Measurements from ENCODE around the gene ADD3. TPM values are rescaled to one million over a fixed set of nuclear protein-coding genes. Genes with fewer than 3 reads are reported as not detected.
"Not testable (repeated sequence)": the region's sequence is repeated elsewhere in the genome, so short reads cannot be mapped to it uniquely, and the experiment has no call there.

The ADD3 gene
- polyA plus RNA-seq, 1 experiment, result 192 TPM

- no peak for TF ChIP-seq CTCF (IDR thresholded peaks at IDR 0.05; ENCODE audit: low read depth, low read length)
- no peak for DNase-seq (ENCODE audit: low read depth, low spot score)
- H3K27me3 ChIP-seq (ENCODE audit: control insufficient read depth, insufficient read depth, low read length), result no peaks in the 10 kb centered on the region
- ChIA-PET POLR2A (interaction anchor here (1.0 kb wide), 1 partner anchor 26 kb away, joined by 4 read pairs; no protein-coding TSS in a partner anchor), CTCF (interaction anchor here (1.5 kb wide), 1 partner anchor 164 kb away, joined by 3 read pairs; no protein-coding TSS in a partner anchor)
- no peak overlapping the region for H3K27ac ChIP-seq (ENCODE audit: low read depth, low read length)
- no peak overlapping the region for H3K4me3 ChIP-seq (ENCODE audit: low read depth, low read length)
- H3K9me3 ChIP-seq (ENCODE audit: control insufficient read depth, insufficient read depth, low read length), result peaks cover 14% of the 10 kb centered on the region
Measured at GRCh38 chr10:110048781-110049180, 41.0 kb downstream of the ADD3 start.

- ChIA-PET POLR2A (interaction anchor here (1.0 kb wide), 1 partner anchor 25 kb away, joined by 4 read pairs; no protein-coding TSS in a partner anchor), CTCF (interaction anchor here (0.7 to 1.5 kb wide), 2 partner anchors 140 to 166 kb away, joined by 3 to 5 read pairs; no protein-coding TSS in a partner anchor)
- DNase-seq (ENCODE audit: low read depth, low spot score); H3K27me3 ChIP-seq (ENCODE audit: control insufficient read depth, insufficient read depth, low read length); H3K27ac ChIP-seq (ENCODE audit: low read depth, low read length); H3K4me3 ChIP-seq (ENCODE audit: low read depth, low read length): not testable (repeated sequence)
- H3K9me3 ChIP-seq (ENCODE audit: control insufficient read depth, insufficient read depth, low read length), result peaks cover 14% of the 10 kb centered on the region
Measured at GRCh38 chr10:110049889-110050591, 42.3 kb downstream of the ADD3 start.

- no peaks in the 10 kb centered on the region for H3K27me3 ChIP-seq (ENCODE audit: control insufficient read depth, insufficient read depth, low read length)
- ChIA-PET POLR2A (no interaction called here), CTCF (interaction anchor here (2.8 kb wide), 1 partner anchor 167 kb away, joined by 11 read pairs; no protein-coding TSS in a partner anchor)
- H3K27ac ChIP-seq (ENCODE audit: low read depth, low read length), result no peak overlapping the region
- no peak for DNase-seq (ENCODE audit: low read depth, low spot score)
- TF ChIP-seq CTCF (IDR thresholded peaks at IDR 0.05; ENCODE audit: low read depth, low read length), result no peak
- peaks cover 14% of the 10 kb centered on the region for H3K9me3 ChIP-seq (ENCODE audit: control insufficient read depth, insufficient read depth, low read length)
- no peak overlapping the region for H3K4me3 ChIP-seq (ENCODE audit: low read depth, low read length)
Measured at GRCh38 chr10:110051487-110051886, 43.7 kb downstream of the ADD3 start.

DNA sequence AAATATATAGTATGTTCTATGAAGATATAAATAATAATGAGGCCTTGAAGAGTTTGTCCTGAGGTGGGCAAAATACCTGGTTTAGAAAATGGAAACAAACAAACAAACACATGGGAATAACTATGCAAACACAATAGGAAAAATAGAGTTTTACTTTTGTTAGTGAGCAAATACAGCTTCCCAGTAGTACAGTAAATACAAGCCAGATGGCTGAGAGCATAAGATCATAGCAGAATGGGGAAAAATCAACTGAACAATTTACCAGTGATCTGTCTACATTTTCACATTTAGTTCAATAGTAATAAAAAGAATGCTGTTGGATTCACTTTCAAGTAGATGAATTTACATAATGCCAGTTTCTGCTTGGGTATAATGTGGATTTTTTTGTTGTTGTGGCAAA lies 45.1 kb downstream of the ADD3 start:
- Histone ChIP-seq H3K9me3 (ENCODE audit: control insufficient read depth, insufficient read depth, low read length) (peaks cover 12% of the 10 kb centered on the region), H3K4me3 (ENCODE audit: low read depth, low read length) (no peak overlapping the region), H3K27me3 (ENCODE audit: control insufficient read depth, insufficient read depth, low read length) (no peaks in the 10 kb centered on the region), H3K27ac (ENCODE audit: low read depth, low read length) (no peak overlapping the region)
- ChIA-PET CTCF (interaction anchor here (0.6 to 2.8 kb wide), 2 partner anchors 153 to 169 kb away, joined by 4 to 11 read pairs; no protein-coding TSS in a partner anchor), POLR2A (interaction anchor here (0.6 kb wide), 1 partner anchor 14 kb away, joined by 3 read pairs; no protein-coding TSS in a partner anchor)
- no peak for DNase-seq (ENCODE audit: low read depth, low spot score)
- no peak for TF ChIP-seq CTCF (IDR thresholded peaks at IDR 0.05; ENCODE audit: low read depth, low read length)

- ChIA-PET POLR2A (no interaction called here), CTCF (interaction anchor here (4.1 kb wide), 1 partner anchor 173 kb away, joined by 20 read pairs; no protein-coding TSS in a partner anchor)
- TF ChIP-seq CTCF (IDR thresholded peaks at IDR 0.05; ENCODE audit: low read depth, low read length), result no peak
- Histone ChIP-seq H3K9me3 (ENCODE audit: control insufficient read depth, insufficient read depth, low read length) (no peaks in the 10 kb centered on the region), H3K27me3 (ENCODE audit: control insufficient read depth, insufficient read depth, low read length) (no peaks in the 10 kb centered on the region), H3K4me3 (ENCODE audit: low read depth, low read length) (no peak overlapping the region), H3K27ac (ENCODE audit: low read depth, low read length) (no peak overlapping the region)
- no peak for DNase-seq (ENCODE audit: low read depth, low spot score)
Measured at GRCh38 chr10:110056822-110057221, 49.0 kb downstream of the ADD3 start.
